GM19452 (cell line): Measurements from ENCODE around the gene ERC1.
"Not testable (repeated sequence)": the region's sequence is repeated elsewhere in the genome, so short reads cannot be mapped to it uniquely, and the experiment has no call there.

ENCODE experiments used
- ATAC-seq: cut with Tn5 transposase; IDR thresholded peaks from one replicate; pipeline ENCODE4 v1.9.1; 2021; ENCODE audit not compliant: unreplicated experiment

ERC1 gene

DNA sequence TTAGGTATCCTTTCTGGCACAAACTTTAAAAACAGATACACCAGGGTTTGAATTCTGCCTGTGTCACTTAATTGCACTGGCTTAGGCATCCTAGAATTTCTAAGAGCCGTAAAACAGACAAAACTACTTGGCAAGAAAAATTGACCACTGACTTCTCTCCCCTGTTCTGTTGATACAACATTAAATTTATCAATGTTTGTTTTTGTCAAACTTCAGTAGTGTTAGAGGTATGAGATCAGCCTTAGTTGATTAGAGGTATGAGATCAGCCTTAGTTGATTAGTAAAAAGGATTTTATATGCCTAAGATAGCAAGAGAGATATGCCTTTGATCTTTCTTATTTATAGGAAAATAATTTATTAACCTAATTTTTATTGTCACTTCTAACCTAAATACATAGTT lies 320.1 kb downstream of the ERC1 start:
- ATAC-seq: no peak

- no peak for ATAC-seq
Measured at GRCh38 chr12:1313906-1314305, 322.9 kb downstream of the ERC1 start.

DNA sequence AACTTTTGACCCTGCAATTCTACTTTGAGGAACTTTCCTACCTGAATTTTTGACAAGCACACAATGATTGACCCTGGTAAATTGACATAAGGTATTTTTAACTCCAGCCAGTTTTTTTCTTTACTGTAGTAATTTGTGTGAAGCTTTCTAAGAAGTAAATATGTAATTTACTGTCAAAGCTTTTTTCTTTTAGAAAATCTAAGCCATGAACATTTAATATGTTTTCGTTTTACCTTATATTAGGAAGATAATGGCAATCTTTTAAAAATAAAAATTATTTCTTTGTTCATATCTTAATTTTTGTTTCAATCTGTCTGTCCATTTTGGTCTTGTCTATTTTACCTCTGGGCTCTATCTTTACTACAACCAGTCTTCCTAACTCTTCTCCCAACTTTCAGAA lies 323.5 kb downstream of the ERC1 start:
- ATAC-seq: no peak

- not testable (repeated sequence) for ATAC-seq
Measured at GRCh38 chr12:1316991-1317390, 326.0 kb downstream of the ERC1 start.

- ATAC-seq: no peak
Measured at GRCh38 chr12:1318327-1319031, 327.5 kb downstream of the ERC1 start.

- ATAC-seq: no peak
Measured at GRCh38 chr12:1319212-1319611, 328.2 kb downstream of the ERC1 start.

GRCh38 chr12:1320021-1320420 lies 329.0 kb downstream of the ERC1 start:
- ATAC-seq: no peak

GRCh38 chr12:1322821-1323220 lies 331.8 kb downstream of the ERC1 start:
- no peak for ATAC-seq

GRCh38 chr12:1324099-1324498 lies 333.1 kb downstream of the ERC1 start:
- ATAC-seq: no peak

DNA sequence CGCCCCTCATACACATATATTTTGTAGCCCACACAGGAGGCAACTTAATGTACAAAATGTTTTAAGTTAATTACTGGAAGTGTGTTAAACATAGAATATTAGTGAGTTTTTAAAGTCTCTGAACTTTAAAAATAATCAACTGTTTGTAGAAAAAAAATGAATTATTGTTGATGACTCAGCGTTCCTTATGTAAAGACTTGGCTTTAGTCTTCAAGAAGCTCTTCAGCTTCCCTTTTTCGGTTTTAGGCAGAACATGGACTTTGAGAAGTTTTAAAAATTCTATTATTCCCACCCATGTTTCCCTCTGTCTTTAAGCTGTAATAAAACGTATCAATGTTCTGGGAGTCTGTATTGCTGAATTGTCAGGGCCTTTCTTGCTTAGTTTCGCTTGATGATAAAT lies 333.9 kb downstream of the ERC1 start:
- ATAC-seq: no peak

DNA sequence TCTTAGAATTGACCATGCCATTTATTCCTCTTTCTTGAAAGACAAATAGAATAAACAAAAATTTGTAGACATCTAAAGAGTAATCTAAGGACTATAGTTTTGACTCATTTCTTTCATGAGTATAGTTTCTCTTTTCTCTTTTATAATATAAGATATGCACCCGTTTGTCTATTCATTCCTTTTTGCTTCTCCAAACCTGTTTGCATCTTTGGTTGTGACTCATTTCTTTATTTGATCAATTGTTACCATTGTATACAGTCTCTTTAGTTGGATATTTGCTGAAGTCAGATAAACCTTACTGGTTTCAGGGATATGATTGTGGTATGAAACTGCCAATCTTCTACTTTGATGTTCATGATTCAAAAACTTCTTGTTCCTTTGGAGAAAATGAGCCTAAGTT lies 334.6 kb downstream of the ERC1 start:
- no peak for ATAC-seq

DNA sequence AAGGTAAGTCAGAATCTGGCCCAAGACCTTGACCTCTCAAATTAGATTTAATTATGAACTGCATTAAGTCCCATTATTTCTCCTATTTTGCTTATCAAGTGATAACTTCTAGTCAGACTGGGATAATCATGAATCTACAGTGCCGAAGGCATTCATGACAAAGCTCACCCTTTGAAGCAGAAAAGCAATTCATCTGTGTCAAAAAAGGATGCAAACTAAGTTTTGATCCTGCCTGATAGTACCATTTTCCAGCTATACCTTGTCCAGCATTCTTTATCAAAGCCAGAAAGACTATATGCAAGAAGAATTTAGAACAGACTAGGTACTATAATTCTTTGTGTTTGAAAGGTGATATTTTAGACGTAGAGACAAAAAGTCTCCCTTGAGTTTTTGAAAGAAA lies 335.2 kb downstream of the ERC1 start:
- ATAC-seq: no peak

DNA sequence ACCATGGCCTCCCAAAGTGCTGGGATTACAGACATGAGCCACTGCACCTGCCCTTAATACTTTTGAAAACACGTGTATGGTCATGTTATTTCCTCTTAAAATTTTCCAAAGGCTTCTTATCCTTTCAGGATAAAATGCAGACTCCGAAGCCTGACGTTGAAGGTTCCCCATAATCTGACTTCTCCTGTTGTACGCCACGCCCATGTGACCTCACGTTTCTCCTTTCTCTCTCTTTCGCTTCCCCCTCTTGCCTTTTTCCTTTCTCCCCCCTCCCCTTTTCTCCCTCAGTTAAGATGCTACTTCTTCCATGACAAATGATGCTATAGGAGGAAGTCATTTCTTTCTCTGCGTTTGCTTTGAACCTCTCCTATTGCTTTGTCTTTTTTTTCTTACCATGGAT lies 337.4 kb downstream of the ERC1 start:
- ATAC-seq: no peak

DNA sequence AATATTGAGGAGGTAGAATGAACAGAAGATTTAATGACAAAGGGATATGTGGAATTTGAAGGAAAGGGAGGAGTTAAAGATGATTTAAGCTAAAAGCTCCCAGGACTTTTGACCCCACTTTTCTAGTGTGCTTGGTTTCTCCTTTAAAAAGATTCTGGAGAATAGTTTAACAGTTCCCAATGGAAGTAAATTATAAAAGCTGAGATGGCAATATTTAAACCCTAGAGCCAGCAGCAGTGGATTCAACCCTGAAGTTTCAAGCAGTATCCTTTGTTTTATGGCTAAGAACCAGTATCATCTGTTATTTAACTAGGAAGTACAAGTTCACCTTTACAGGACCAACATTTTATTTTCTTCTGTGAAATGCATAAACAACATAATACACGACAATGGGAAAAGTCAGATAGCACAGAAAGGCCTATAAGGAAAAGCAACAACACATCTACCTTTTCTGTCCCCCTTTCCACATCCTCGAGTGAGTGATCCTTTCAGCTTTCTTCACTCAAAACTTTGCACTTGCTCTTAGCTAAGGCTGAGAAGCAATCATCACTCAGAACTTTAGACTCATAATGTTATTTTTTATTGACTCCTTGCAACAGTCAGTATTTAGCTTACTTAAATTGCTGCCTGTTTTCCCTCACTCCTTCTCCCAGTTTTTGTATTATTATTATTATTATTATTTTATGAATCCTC lies 338.9 kb downstream of the ERC1 start:
- ATAC-seq: no peak

DNA sequence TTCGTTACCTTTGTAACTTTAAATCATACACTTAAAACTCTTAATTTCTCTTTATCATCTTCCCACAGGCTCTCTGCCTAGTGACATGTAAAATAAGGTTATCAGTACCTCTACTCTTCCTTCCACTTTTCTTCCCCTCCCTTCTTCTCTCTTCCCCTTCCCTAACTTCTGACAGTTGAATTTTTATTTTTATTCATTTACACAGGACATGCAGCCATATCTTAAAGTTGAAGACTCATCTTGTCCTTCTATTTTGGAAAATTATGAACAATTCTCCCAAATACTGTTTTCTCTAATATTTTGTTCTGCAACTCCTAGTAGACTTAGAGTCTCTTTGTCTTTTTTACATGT lies 339.4 kb downstream of the ERC1 start:
- ATAC-seq: no peak

- no peak for ATAC-seq
Measured at GRCh38 chr12:1332327-1332726, 341.3 kb downstream of the ERC1 start.

GRCh38 chr12:1338483-1339177 lies 347.6 kb downstream of the ERC1 start:
- ATAC-seq: no peak

DNA sequence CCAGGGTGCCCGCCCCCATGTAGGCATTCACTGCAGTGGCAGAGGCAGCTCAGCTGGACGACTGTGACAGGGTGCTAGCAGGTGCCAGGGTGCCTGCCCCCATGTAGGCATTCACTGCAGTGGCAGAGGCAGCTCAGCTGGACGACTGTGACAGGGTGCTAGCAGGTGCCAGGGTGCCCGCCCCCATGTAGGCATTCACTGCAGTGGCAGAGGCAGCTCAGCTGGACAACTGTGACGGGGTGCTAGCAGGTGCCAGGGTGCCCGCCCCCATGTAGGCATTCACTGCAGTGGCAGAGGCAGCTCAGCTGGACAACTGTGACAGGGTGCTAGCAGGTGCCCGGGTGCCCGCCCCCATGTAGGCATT lies 348.1 kb downstream of the ERC1 start:
- ATAC-seq: not testable (repeated sequence)

DNA sequence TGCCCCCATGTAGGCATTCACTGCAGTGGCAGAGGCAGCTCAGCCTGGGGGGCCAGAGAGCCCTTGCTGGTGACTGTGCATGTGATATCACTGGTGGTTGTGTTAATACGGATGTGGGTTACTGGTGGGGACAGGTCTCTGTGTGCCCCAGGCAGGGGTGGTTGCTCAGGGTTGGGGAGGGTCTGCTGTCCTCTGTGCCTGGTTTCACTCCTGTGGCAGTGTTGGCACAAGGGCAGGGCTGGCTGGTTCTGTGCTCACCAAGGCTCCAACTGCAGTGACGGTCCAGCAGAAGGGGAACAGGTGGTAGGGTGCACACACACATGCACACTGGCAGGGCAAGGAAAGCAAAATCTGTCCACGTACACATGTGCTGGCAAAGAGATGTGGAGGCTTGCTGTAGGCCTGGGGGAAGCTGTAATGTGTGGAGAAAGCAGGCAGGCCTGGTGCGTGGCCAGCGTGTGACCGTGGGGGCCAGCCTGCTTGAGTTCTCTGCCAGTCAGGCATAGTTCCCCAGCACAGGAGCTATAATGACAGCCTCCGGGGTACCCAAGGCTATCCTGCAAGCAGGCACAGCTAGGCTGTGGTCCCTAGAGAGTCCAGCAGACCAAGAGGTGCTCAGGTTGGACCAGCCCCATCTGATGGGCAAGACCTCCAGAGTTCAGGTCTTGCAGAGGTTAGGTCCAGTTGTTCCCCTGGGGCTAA lies 348.7 kb downstream of the ERC1 start:
- ATAC-seq: no peak

DNA sequence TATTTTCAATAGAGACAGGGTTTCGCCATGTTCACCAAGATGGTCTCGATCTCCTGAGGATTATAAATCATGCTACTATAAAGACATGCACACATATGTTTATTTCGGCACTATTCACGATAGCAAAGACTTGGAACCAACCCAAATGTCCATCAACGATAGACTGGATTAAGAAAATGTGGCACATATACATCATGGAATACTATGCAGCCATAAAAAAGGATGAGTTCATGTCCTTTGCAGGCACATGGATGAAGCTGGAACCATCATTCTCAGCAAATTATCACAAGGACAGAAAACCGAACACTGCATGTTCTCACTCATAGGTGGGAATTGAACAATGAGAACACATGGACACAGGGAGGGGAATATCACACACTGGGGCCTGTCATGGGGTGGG lies 350.2 kb downstream of the ERC1 start:
- ATAC-seq: not testable (repeated sequence)

DNA sequence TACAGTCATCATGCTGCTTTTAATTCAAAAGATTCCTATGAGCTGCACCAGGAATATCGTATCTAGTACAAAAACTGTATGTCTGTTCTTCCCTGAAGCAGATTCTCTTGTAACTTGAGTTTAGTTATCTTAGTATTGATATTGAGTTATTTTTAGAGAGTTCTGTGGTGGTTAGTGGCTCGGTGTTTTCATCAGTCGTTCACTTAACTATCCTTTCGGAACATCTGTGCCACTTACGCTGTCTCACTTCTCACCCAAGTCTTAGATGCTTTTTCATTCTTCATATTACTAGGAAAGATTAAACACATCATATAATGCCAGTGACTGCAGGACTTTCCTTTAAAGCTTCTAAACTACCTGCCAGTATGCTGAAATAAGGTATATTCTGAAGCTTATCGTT lies 352.4 kb downstream of the ERC1 start:
- no peak for ATAC-seq

DNA sequence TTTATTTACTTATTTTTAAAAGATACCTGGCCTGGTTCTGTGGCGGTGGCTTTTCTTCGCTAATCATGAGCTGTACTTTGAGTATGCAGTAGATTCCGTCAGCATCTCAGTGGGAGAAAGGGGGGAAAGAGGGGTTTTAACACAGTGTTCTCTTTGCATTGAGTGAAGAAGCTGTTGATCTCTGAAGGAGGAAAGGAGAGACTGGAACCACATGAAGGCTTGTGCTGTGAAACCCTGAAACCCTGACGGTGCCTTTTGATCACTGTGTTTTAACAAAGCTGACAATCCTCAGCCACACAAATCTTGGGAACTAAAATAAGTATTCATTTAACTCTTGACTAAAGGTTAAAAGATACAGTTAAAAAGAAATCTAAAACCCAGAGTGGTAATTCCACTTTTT lies 353.2 kb downstream of the ERC1 start:
- ATAC-seq: no peak
